Fibroblast of mammary gland (primary cell): ENCODE results near the gene SUMF2.

Source experiments
- DNase-seq: peaks from one replicate; pipeline ENCODE4 v3.0.0-alpha.2; 2010; ENCODE audit warnings: low read depth
- H3K4me3 ChIP-seq: 2 replicates; pipeline ENCODE4 v1.5.1; 2011; ENCODE audit warnings: low read depth, mild to moderate bottlenecking, low read length, moderate library complexity; ENCODE audit not compliant: control insufficient read depth
- CTCF ChIP-seq: conservative IDR thresholded peaks from 2 replicates; pipeline ENCODE4 v1.5.1; 2011; ENCODE audit warnings: low read depth, low read length, inconsistent platforms; ENCODE audit not compliant: control insufficient read depth, insufficient read depth

The SUMF2 gene

GRCh38 chr7:56124981-56125380, 60.9 kb downstream of the SUMF2 start:
- H3K4me3 ChIP-seq, result no peak overlapping the region
- DNase-seq, result no peak
- no peak for TF ChIP-seq CTCF

GRCh38 chr7:56125831-56126230, 61.7 kb downstream of the SUMF2 start:
- no peak overlapping the region for H3K4me3 ChIP-seq
- DNase-seq, result no peak
- no peak for TF ChIP-seq CTCF

- no peak overlapping the region for H3K4me3 ChIP-seq
- no peak for DNase-seq
- no peak for TF ChIP-seq CTCF
Observed at GRCh38 chr7:56127241-56127975, 63.3 kb downstream of the SUMF2 start.
